Esophagus muscularis mucosa (tissue), 3 donors: ENCODE data around the gene MKKS.

ENCODE experiments used
- POLR2A ChIP-seq: fragments of 450-650 bp; IDR thresholded peaks from one replicate; pipeline ENCODE4 v1.6.1; 2017; ENCODE audit warnings: antibody characterized with exemption, moderate library complexity, mild to moderate bottlenecking, low read depth
- POLR2AphosphoS5 ChIP-seq, 2 donors: sonication (generic); formaldehyde crosslinking; IDR thresholded peaks; one replicate each; pipeline ENCODE4 v1.6.1; 2017; ENCODE audit warnings: antibody characterized with exemption in 2 of 2
- TF ChIP-seq, protein P1 (sequence below), 3 experiments: fragments of 200-600 bp in 2 of 3; fragments of 450-650 bp in 1 of 3; sonication (generic) in 2 of 3; IDR thresholded peaks; one replicate each; pipeline ENCODE4 v1.5.1; 2017 to 2019; ENCODE audit warnings: antibody characterized with exemption in 3 of 3, mild to moderate bottlenecking in 2 of 3, moderate library complexity in 1 of 3

DNA sequence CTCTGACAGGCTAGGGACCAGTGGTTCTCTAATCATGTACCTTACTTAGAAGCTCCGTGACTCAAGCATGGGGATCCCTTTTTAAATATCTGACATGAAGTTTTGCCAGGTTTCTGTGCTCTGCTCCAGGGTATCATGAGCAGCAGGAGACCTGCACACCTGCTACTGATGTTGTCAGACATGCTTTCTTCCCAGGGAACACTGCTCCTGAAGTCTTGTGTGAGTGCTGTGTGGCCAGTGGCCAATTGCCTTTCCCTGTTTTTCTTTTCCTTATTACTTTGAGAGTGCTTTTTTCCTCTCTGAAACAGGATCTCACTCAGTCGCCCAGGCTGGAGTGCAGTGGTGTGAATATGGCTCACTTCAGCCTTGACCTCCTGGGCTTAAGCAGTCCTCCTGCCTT is 27.5 kb upstream of the MKKS start:
- TF ChIP-seq, protein P1, sequence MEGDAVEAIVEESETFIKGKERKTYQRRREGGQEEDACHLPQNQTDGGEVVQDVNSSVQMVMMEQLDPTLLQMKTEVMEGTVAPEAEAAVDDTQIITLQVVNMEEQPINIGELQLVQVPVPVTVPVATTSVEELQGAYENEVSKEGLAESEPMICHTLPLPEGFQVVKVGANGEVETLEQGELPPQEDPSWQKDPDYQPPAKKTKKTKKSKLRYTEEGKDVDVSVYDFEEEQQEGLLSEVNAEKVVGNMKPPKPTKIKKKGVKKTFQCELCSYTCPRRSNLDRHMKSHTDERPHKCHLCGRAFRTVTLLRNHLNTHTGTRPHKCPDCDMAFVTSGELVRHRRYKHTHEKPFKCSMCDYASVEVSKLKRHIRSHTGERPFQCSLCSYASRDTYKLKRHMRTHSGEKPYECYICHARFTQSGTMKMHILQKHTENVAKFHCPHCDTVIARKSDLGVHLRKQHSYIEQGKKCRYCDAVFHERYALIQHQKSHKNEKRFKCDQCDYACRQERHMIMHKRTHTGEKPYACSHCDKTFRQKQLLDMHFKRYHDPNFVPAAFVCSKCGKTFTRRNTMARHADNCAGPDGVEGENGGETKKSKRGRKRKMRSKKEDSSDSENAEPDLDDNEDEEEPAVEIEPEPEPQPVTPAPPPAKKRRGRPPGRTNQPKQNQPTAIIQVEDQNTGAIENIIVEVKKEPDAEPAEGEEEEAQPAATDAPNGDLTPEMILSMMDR (IDR thresholded peaks at IDR 0.05), result no peak
- TF ChIP-seq POLR2A, result no peak
- TF ChIP-seq POLR2AphosphoS5 (IDR thresholded peaks at IDR 0.05), result no peak
